Hepatocyte (in vitro differentiated cells): ENCODE data around the gene SFXN4. TPM values are rescaled to one million over a fixed set of nuclear protein-coding genes. Genes with fewer than 3 reads are reported as not detected.
A peak's percentile ranks its signal among the peaks of the same experiment; 100 is the strongest.

Experiments
- DNase-seq: peaks from one replicate; pipeline ENCODE4 v3.0.0-alpha.2; 2016; ENCODE audit warnings: low spot score
- H2AFZ ChIP-seq: fragments of 200-600 bp; sonication (generic); 2 replicates; pipeline ENCODE4 v1.6.0; 2016; ENCODE audit warnings: antibody characterized with exemption, mild to moderate bottlenecking
- H3K27ac ChIP-seq: fragments of 200-600 bp; sonication (generic); 2 replicates; pipeline ENCODE4 v1.5.1; 2016; ENCODE audit warnings: mild to moderate bottlenecking
- H3K27me3 ChIP-seq: fragments of 200-600 bp; sonication (generic); 2 replicates; pipeline ENCODE4 v1.6.1; 2016
- H3K36me3 ChIP-seq: fragments of 200-600 bp; sonication (generic); replicated peaks from 2 replicates; pipeline ENCODE4 v1.5.1; 2016; ENCODE audit warnings: low read depth; ENCODE audit not compliant: insufficient read depth
- H3K4me1 ChIP-seq: fragments of 200-600 bp; sonication (generic); 2 replicates; pipeline ENCODE4 v1.5.1; 2016; ENCODE audit warnings: mild to moderate bottlenecking, moderate library complexity; ENCODE audit not compliant: insufficient read depth
- H3K4me2 ChIP-seq: fragments of 200-600 bp; sonication (generic); 2 replicates; pipeline ENCODE4 v1.6.0; 2016
- H3K4me3 ChIP-seq: fragments of 200-600 bp; sonication (generic); 2 replicates; pipeline ENCODE4 v1.5.1; 2016; ENCODE audit warnings: mild to moderate bottlenecking
- H3K79me2 ChIP-seq: fragments of 200-600 bp; sonication (generic); 2 replicates; pipeline ENCODE4 v1.6.0; 2017; ENCODE audit warnings: mild to moderate bottlenecking
- H3K9me2 ChIP-seq: fragments of 200-600 bp; sonication (generic); replicated peaks from 2 replicates; pipeline ENCODE4 v1.6.0; 2017; ENCODE audit warnings: mild to moderate bottlenecking; ENCODE audit not compliant: insufficient read depth
- H3K9me3 ChIP-seq: fragments of 200-600 bp; sonication (generic); 2 replicates; pipeline ENCODE4 v1.5.1; 2016; ENCODE audit warnings: low read depth, mild to moderate bottlenecking
- H4K20me1 ChIP-seq: fragments of 200-600 bp; sonication (generic); 2 replicates; pipeline ENCODE4 v1.6.0; 2016; ENCODE audit warnings: mild to moderate bottlenecking; ENCODE audit not compliant: insufficient read depth, poor library complexity, severe bottlenecking
- EZH2 ChIP-seq: fragments of 200-600 bp; sonication (generic); IDR thresholded peaks from 2 replicates; pipeline ENCODE4 v1.6.1; 2016; ENCODE audit warnings: antibody characterized with exemption, mild to moderate bottlenecking, borderline replicate concordance
- EZH2phosphoT487 ChIP-seq: fragments of 200-600 bp; sonication (generic); IDR thresholded peaks from one replicate; pipeline ENCODE4 v1.6.1; 2018; ENCODE audit warnings: antibody characterized with exemption, mild to moderate bottlenecking, low read depth, moderate library complexity; ENCODE audit not compliant: unreplicated experiment, severe bottlenecking
- WGBS: methylation state at CpG from one replicate; pipeline ENCODE4 v1.1.6; 2016; ENCODE audit warnings: low lambda C conversion rate; ENCODE audit errors: missing lambda C conversion rate; 5-methylcytosine and 5-hydroxymethylcytosine counted together
- polyA plus RNA-seq: library from polyadenylated mRNA; unstranded; fragments of >200 nt; fragmentation: Nextera tagmentation; extraction: Ambion mirVana; gene quantifications from 2 replicates; pipeline ENCODE4 v1.2.1, GENCODE V29; 2016
- total RNA-seq: library from RNA; depleted of rRNA; stranded (reverse); fragments of >200 nt; gene quantifications from 2 replicates; pipeline ENCODE4 v1.2.3, GENCODE V29; 2014
- TF ChIP-seq, protein P1 (sequence below): fragments of 200-600 bp; sonication (generic); IDR thresholded peaks from 2 replicates; pipeline ENCODE4 v1.5.1; 2016; ENCODE audit warnings: antibody characterized with exemption, mild to moderate bottlenecking; ENCODE audit not compliant: poor library complexity

SFXN4 gene
- total and polyA plus RNA-seq, 2 experiments from 2014 or later, result 27.2 to 41.5 TPM

DNA sequence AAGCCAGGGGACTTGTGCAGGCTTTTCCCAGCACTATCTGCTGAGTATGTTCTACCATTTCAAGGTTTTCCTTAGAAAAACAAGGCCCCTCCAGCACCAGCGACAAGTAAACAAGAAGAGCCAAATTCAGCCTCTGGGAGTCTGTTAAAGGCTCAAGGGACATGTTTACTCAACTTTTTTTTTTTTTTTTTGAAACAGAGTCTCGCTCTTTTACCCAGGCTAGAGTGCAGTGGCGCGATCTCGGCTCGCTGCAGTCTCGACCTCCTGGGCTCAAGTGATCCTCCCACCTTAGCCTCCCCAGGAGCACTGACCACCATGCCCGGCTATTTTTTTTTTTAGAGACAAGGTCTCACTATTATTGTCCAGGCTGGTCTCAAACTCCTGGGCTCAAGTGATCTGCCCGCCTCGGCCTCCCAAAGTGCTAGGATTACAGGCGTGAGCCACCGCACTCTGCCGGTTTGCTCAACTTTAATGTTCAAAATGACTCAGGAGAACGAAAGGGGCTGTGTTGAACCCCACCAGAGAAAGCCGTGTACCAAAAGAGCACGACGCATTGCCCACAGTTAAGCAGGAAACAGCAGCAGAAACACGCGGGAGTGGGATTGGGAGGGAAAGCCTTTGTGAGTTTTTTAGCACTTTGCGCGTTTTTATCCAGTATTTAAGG is 12.3 kb upstream of the SFXN4 start:
- H3K36me3 ChIP-seq, result no peaks in the 10 kb centered on the region
- H3K27me3 ChIP-seq, result no peaks in the 10 kb centered on the region
- H3K27ac ChIP-seq, result peak overlapping the region; percentile 91
- no peaks in the 10 kb centered on the region for H3K9me2 ChIP-seq
- DNase-seq, result no peak
- no peaks in the 10 kb centered on the region for H3K9me3 ChIP-seq
- H3K79me2 ChIP-seq, result peaks cover 39% of the 10 kb centered on the region
- peaks cover 17% of the 10 kb centered on the region for H3K4me1 ChIP-seq
- 18% methylated on average over 21 of the region's 21 CpGs for WGBS
- no peaks in the 10 kb centered on the region for H4K20me1 ChIP-seq
- no peak for TF ChIP-seq EZH2
- TF ChIP-seq, protein P1, sequence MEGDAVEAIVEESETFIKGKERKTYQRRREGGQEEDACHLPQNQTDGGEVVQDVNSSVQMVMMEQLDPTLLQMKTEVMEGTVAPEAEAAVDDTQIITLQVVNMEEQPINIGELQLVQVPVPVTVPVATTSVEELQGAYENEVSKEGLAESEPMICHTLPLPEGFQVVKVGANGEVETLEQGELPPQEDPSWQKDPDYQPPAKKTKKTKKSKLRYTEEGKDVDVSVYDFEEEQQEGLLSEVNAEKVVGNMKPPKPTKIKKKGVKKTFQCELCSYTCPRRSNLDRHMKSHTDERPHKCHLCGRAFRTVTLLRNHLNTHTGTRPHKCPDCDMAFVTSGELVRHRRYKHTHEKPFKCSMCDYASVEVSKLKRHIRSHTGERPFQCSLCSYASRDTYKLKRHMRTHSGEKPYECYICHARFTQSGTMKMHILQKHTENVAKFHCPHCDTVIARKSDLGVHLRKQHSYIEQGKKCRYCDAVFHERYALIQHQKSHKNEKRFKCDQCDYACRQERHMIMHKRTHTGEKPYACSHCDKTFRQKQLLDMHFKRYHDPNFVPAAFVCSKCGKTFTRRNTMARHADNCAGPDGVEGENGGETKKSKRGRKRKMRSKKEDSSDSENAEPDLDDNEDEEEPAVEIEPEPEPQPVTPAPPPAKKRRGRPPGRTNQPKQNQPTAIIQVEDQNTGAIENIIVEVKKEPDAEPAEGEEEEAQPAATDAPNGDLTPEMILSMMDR, result no peak
- no peak for TF ChIP-seq EZH2phosphoT487
- peak overlapping the region; percentile 76 for H3K4me3 ChIP-seq
- peak overlapping the region; percentile 43 for H2AFZ ChIP-seq
- H3K4me2 ChIP-seq, result peak overlapping the region; percentile 84

DNA sequence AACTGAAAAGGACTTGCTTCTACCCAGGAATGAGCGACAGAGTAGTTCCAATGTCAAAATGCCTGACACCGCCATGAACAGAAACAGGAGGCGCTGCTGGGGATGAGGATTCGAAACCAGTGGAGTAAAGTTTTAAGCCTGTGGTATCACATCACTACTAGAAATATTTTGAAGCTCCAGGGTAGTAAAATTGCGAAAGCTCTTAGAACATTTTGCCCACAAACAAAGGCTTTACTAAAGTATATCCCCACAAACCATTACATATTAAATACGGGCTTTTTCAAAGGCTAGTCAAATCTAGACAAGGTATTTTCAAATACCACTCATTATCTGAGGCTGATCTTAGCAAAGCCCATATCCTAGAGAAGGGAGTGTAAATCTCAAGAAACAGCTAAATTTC is 10.7 kb upstream of the SFXN4 start:
- TF ChIP-seq EZH2 (no peak), EZH2phosphoT487 (no peak)
- TF ChIP-seq, protein P1, result no peak
- H3K79me2 ChIP-seq, result peaks cover 44% of the 10 kb centered on the region
- no peaks in the 10 kb centered on the region for H3K27me3 ChIP-seq
- peak overlapping the region; percentile 91 for H3K27ac ChIP-seq
- no peaks in the 10 kb centered on the region for H3K9me2 ChIP-seq
- no peaks in the 10 kb centered on the region for H4K20me1 ChIP-seq
- no peaks in the 10 kb centered on the region for H3K9me3 ChIP-seq
- WGBS, result 73% methylated on average over 6 of the region's 6 CpGs
- no peaks in the 10 kb centered on the region for H3K36me3 ChIP-seq
- H3K4me2 ChIP-seq, result peak overlapping the region; percentile 84
- H3K4me1 ChIP-seq, result peaks cover 17% of the 10 kb centered on the region
- no peak overlapping the region for H2AFZ ChIP-seq
- no peak overlapping the region for H3K4me3 ChIP-seq
- peak; percentile 22 for DNase-seq

DNA sequence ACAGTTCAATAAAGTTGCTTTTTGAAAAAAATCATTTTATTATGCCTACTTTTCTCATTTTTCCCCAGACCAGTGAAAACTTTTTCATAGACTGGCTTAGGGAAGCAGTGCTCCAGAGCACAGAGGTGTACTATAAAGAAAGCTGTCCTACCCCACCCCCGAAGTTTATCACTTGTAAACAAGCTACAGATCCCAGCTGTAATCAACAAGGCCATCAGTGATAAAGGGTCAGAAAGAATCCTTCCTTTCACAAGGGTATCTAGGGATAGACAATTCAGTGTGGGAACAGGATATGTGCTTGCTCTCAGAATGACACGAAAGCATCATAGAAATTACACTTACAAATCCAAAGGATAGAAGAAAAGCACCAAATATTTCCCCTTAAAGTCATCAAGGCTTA is 8.6 kb upstream of the SFXN4 start:
- Histone ChIP-seq H3K4me2 (no peak overlapping the region), H3K4me1 (peaks cover 17% of the 10 kb centered on the region), H3K9me2 (no peaks in the 10 kb centered on the region), H3K4me3 (no peak overlapping the region), H4K20me1 (no peaks in the 10 kb centered on the region), H3K27ac (no peak overlapping the region), H2AFZ (no peak overlapping the region), H3K9me3 (no peaks in the 10 kb centered on the region), H3K79me2 (peaks cover 44% of the 10 kb centered on the region), H3K36me3 (no peaks in the 10 kb centered on the region), H3K27me3 (no peaks in the 10 kb centered on the region)
- no peak for DNase-seq
- TF ChIP-seq, protein P1, result no peak
- TF ChIP-seq EZH2 (no peak), EZH2phosphoT487 (no peak)
- WGBS, result 50% methylated on average over 2 of the region's 2 CpGs
